GM13977 (cell line): ENCODE data around the gene CDADC1.
"Not testable (repeated sequence)": the region's sequence is repeated elsewhere in the genome, so short reads cannot be mapped to it uniquely, and the experiment has no call there.

Experiments used
- DNase-seq: peaks from one replicate; pipeline ENCODE4 v3.0.0; 2012; ENCODE audit warnings: low spot score
- CTCF ChIP-seq: IDR thresholded peaks from 2 replicates; pipeline ENCODE4 v1.5.1; 2012; ENCODE audit warnings: mild to moderate bottlenecking, control low read depth; ENCODE audit not compliant: insufficient read depth; ENCODE audit errors: extremely low read depth, missing control alignments
- in situ Hi-C: fragments of 300-500 bp; cut with MboI; formaldehyde crosslinking; loops from one replicate; pipeline ENCODE4 v1.12.0; 2022; ENCODE audit warnings: low sequenced_read_pairs, low pct_unique_long_range_greater_than_20kb, mixed read lengths, inconsistent platforms; ENCODE audit not compliant: unreplicated experiment

Gene CDADC1

GRCh38 chr13:49326222-49326917 is 78.6 kb downstream of the CDADC1 start:
- TF ChIP-seq CTCF = no peak
- in situ Hi-C loops = no loop called here

GRCh38 chr13:49327145-49327544 is 79.4 kb downstream of the CDADC1 start:
- DNase-seq, in situ Hi-C loops: not testable (repeated sequence)

More at GRCh38 chr13:49326222-49326917, 78.6 kb downstream of the CDADC1 start:
- no peak for DNase-seq

GRCh38 chr13:49329831-49330545 is 82.3 kb downstream of the CDADC1 start:
- TF ChIP-seq CTCF = no peak
- no peak for DNase-seq
- in situ Hi-C loops = no loop called here

GRCh38 chr13:49330546-49330864 is 82.8 kb downstream of the CDADC1 start:
- TF ChIP-seq CTCF = no peak
- in situ Hi-C loops = no loop called here
- DNase-seq = no peak

GRCh38 chr13:49336655-49337054 is 88.9 kb downstream of the CDADC1 start:
- no peak for TF ChIP-seq CTCF
- in situ Hi-C loops = no loop called here
- no peak for DNase-seq

GRCh38 chr13:49340161-49340560 is 92.4 kb downstream of the CDADC1 start:
- in situ Hi-C loops = no loop called here
- DNase-seq = no peak
- no peak for TF ChIP-seq CTCF

GRCh38 chr13:49341517-49341916 is 93.8 kb downstream of the CDADC1 start:
- in situ Hi-C loops = no loop called here
- no peak for DNase-seq
- TF ChIP-seq CTCF = no peak
